PC-3 (cell line): ENCODE results near the gene MAP2K5. TPM values are rescaled to one million over a fixed set of nuclear protein-coding genes. Genes with fewer than 3 reads are reported as not detected.
A peak's percentile ranks its signal among the peaks of the same experiment; 100 is the strongest.

Experiments
- ATAC-seq: fragments of 200-7000 bp; cut with Tn5 transposase; 2 replicates; pipeline ENCODE4 v1.9.1; 2020; ENCODE audit warnings: mild to moderate bottlenecking, moderate library complexity
- BruUV-seq: library from RNA; stranded (reverse); fragments of 400-500 nt; replicated peaks from 2 replicates; lab custom pipeline; 2021; lab: Mats Ljungman, UMichigan
- CTCF ChIA-PET: fragments of 300-600 bp; sonication (Branson Sonifier 250); formaldehyde crosslinking; loops from one replicate; lab custom pipeline; 2022; ENCODE audit warnings: antibody characterized with exemption; lab: Charles Lee
- POLR2A ChIA-PET: fragments of 300-600 bp; sonication (Branson Sonifier 250); formaldehyde crosslinking; loops from one replicate; lab custom pipeline; 2022; ENCODE audit warnings: antibody characterized with exemption; ENCODE audit not compliant: unreplicated experiment; lab: Charles Lee
- DNase-seq: peaks from one replicate; pipeline ENCODE4 v3.0.0-alpha.2; 2015
- H2AFZ ChIP-seq: fragments of 300-600 bp; sonication (generic); 2 replicates; pipeline ENCODE4 v1.6.0; 2016; ENCODE audit warnings: antibody characterized with exemption, low read length
- H3F3A ChIP-seq: fragments of 300-600 bp; sonication (generic); one replicate; pipeline ENCODE4 v1.6.0; 2017; ENCODE audit warnings: antibody characterized with exemption, low read length, control low read depth, mild to moderate bottlenecking; ENCODE audit not compliant: unreplicated experiment
- H3K27ac ChIP-seq: fragments of 300-600 bp; sonication (generic); 2 replicates; pipeline ENCODE4 v1.5.1; 2016; ENCODE audit warnings: mild to moderate bottlenecking, low read length
- H3K27me3 ChIP-seq: fragments of 300-600 bp; sonication (generic); 2 replicates; pipeline ENCODE4 v1.6.1; 2016; ENCODE audit warnings: low read length, mixed read lengths
- H3K36me3 ChIP-seq: fragments of 300-600 bp; sonication (generic); 2 replicates; pipeline ENCODE4 v1.6.1; 2016; ENCODE audit warnings: low read depth, mixed run types, low read length, mixed read lengths
- H3K4me1 ChIP-seq: fragments of 300-600 bp; sonication (generic); 2 replicates; pipeline ENCODE4 v1.5.1; 2016; ENCODE audit warnings: low read length; ENCODE audit not compliant: insufficient read depth
- H3K4me2 ChIP-seq: fragments of 300-600 bp; sonication (generic); 2 replicates; pipeline ENCODE4 v1.6.0; 2016; ENCODE audit warnings: low read length
- H3K4me3 ChIP-seq: fragments of 300-600 bp; sonication (generic); 2 replicates; pipeline ENCODE4 v1.5.1; 2016; ENCODE audit warnings: mild to moderate bottlenecking, low read length, mixed read lengths
- H3K79me2 ChIP-seq: fragments of 300-600 bp; sonication (generic); 2 replicates; pipeline ENCODE4 v1.6.1; 2017; ENCODE audit warnings: low read length, mixed read lengths
- H3K9ac ChIP-seq: fragments of 300-600 bp; sonication (generic); 2 replicates; pipeline ENCODE4 v1.6.0; 2016; ENCODE audit warnings: mild to moderate bottlenecking, low read length
- H3K9me2 ChIP-seq: fragments of 300-600 bp; sonication (generic); replicated peaks from 2 replicates; pipeline ENCODE4 v1.6.1; 2016; ENCODE audit warnings: mixed run types, low read length, mixed read lengths
- H3K9me3 ChIP-seq: fragments of 300-600 bp; sonication (generic); 2 replicates; pipeline ENCODE4 v1.6.1; 2016; ENCODE audit warnings: low read length, mixed read lengths
- H4K20me1 ChIP-seq: fragments of 300-600 bp; sonication (generic); 2 replicates; pipeline ENCODE4 v1.6.1; 2016; ENCODE audit warnings: low read length, mixed read lengths
- CTCF ChIP-seq: fragments of 300-600 bp; sonication (generic); conservative IDR thresholded peaks from 2 replicates; pipeline ENCODE4 v1.5.1; 2017; ENCODE audit warnings: antibody characterized with exemption, low read depth, mild to moderate bottlenecking, low read length
- EZH2 ChIP-seq: fragments of 300-600 bp; sonication (generic); IDR thresholded peaks from one replicate; pipeline ENCODE4 v1.6.1; 2017; ENCODE audit warnings: antibody characterized with exemption, mild to moderate bottlenecking, low read length; ENCODE audit not compliant: unreplicated experiment
- EZH2phosphoT487 ChIP-seq: fragments of 300-600 bp; sonication (generic); IDR thresholded peaks from 2 replicates; pipeline ENCODE4 v1.6.1; 2018; ENCODE audit warnings: mild to moderate bottlenecking, antibody characterized with exemption, low read length, borderline replicate concordance
- intact Hi-C: fragments of 100-400 bp; cut with micrococcal nuclease; formaldehyde crosslinking; loops from 2 replicates; pipeline ENCODE4 v1.9.0; 2023
- total RNA-seq: library from RNA; depleted of rRNA; stranded (reverse); fragments of >200 nt; gene quantifications from 2 replicates; pipeline ENCODE4 v1.2.3, GENCODE V29; 2014

MAP2K5 gene
- total RNA-seq, 1 experiment from 2014 or later = 5.5 TPM

GRCh38 chr15:67765701-67766100 lies 223.2 kb downstream of the MAP2K5 start:
- BruUV-seq = no TSS peak
- Histone ChIP-seq H3K36me3 (no peaks in the 10 kb centered on the region), H3K27ac (no peak overlapping the region), H4K20me1 (no peaks in the 10 kb centered on the region), H3F3A (no peaks in the 10 kb centered on the region), H3K79me2 (no peaks in the 10 kb centered on the region), H3K4me1 (no peaks in the 10 kb centered on the region), H2AFZ (no peak overlapping the region), H3K4me3 (no peak overlapping the region), H3K4me2 (no peak overlapping the region), H3K9me3 (no peaks in the 10 kb centered on the region), H3K27me3 (no peaks in the 10 kb centered on the region), H3K9ac (no peak overlapping the region), H3K9me2 (no peaks in the 10 kb centered on the region)
- intact Hi-C loops = no loop called here
- no peak for TF ChIP-seq CTCF
- TF ChIP-seq EZH2 = no peak
- no peak for TF ChIP-seq EZH2phosphoT487
- ATAC-seq = no peak
- ChIA-PET POLR2A (no interaction called here), CTCF (no interaction called here)
- no peak for DNase-seq

- Histone ChIP-seq H3K36me3 (no peaks in the 10 kb centered on the region), H4K20me1 (no peaks in the 10 kb centered on the region), H3K27ac (no peak overlapping the region), H2AFZ (no peak overlapping the region), H3K9me3 (no peaks in the 10 kb centered on the region), H3K4me2 (no peak overlapping the region), H3K9me2 (no peaks in the 10 kb centered on the region), H3F3A (no peaks in the 10 kb centered on the region), H3K9ac (no peak overlapping the region), H3K4me1 (no peaks in the 10 kb centered on the region), H3K4me3 (no peak overlapping the region), H3K27me3 (no peaks in the 10 kb centered on the region), H3K79me2 (no peaks in the 10 kb centered on the region)
- POLR2A ChIA-PET = no interaction called here
- no TSS peak for BruUV-seq
- CTCF ChIA-PET = no interaction called here
- intact Hi-C loops = no loop called here
- no peak for TF ChIP-seq CTCF
- no peak for TF ChIP-seq EZH2phosphoT487
- TF ChIP-seq EZH2 = no peak
- DNase-seq = no peak
- ATAC-seq = no peak
Measured at GRCh38 chr15:67766968-67767367, 224.5 kb downstream of the MAP2K5 start.

- CTCF ChIA-PET = no interaction called here
- no peaks in the 10 kb centered on the region for H4K20me1 ChIP-seq
Measured at GRCh38 chr15:67768313-67768977, 225.9 kb downstream of the MAP2K5 start.

More at GRCh38 chr15:67768313-67768977, 225.9 kb downstream of the MAP2K5 start:
- Histone ChIP-seq H3K27me3 (no peaks in the 10 kb centered on the region), H3K4me1 (no peaks in the 10 kb centered on the region), H3K4me2 (no peak overlapping the region), H2AFZ (no peak overlapping the region), H3K79me2 (no peaks in the 10 kb centered on the region), H3K36me3 (no peaks in the 10 kb centered on the region), H3K4me3 (no peak overlapping the region), H3K9me3 (no peaks in the 10 kb centered on the region), H3K27ac (no peak overlapping the region), H3K9me2 (no peaks in the 10 kb centered on the region), H3F3A (no peaks in the 10 kb centered on the region), H3K9ac (no peak overlapping the region)
- no TSS peak for BruUV-seq
- peak; percentile 81 for ATAC-seq
- peak; percentile 11 for DNase-seq
- intact Hi-C loops = no loop called here
- POLR2A ChIA-PET = no interaction called here
- TF ChIP-seq CTCF = no peak
- TF ChIP-seq EZH2 = no peak
- no peak for TF ChIP-seq EZH2phosphoT487
